ENCODE results near the gene METTL24.

GRCh38 chr6:110331816-110332215, 26.3 kb downstream of the METTL24 start:
- no peak for TF ChIP-seq CTCF (conservative IDR thresholded peaks at IDR 0.05 in 1 of 2, IDR thresholded peaks at IDR 0.05 in 1 of 2; ENCODE audit: extremely low read depth in 1 of 2, insufficient read depth in 1 of 2, low read depth in 1 of 2, low read length in 2 of 2)
- TF ChIP-seq EZH2 (IDR thresholded peaks at IDR 0.05; ENCODE audit: borderline replicate concordance, low read length), result no peak

Measured in mammary epithelial cell (primary cell).